ENCODE data around the gene BCORL1.

GRCh38 chrX:130083656-130084382 lies 101.4 kb downstream of the BCORL1 start:
- TF ChIP-seq CTCF (conservative IDR thresholded peaks at IDR 0.05; ENCODE audit: low read depth, low read length) (no peak), EZH2 (IDR thresholded peaks at IDR 0.05; ENCODE audit: borderline replicate concordance, low read depth, low read length, poor library complexity, severe bottlenecking) (no peak)
